ENCODE results near the gene ZFHX3.

The ZFHX3 gene

GRCh38 chr16:72926177-72927070, 121.5 kb downstream of the ZFHX3 start:
- DNase-seq, result no peak

GRCh38 chr16:72925631-72925979, 122.3 kb downstream of the ZFHX3 start:
- no peak for DNase-seq

- no peak for DNase-seq
Measured at GRCh38 chr16:72924927-72925630, 122.8 kb downstream of the ZFHX3 start.

GRCh38 chr16:72924537-72924926, 123.4 kb downstream of the ZFHX3 start:
- no peak for DNase-seq

GRCh38 chr16:72923757-72924156, 124.2 kb downstream of the ZFHX3 start:
- no peak for DNase-seq

- DNase-seq, result no peak
Measured at GRCh38 chr16:72922714-72923113, 125.2 kb downstream of the ZFHX3 start.

- no peak for DNase-seq
Measured at GRCh38 chr16:72921620-72922019, 126.3 kb downstream of the ZFHX3 start.

- DNase-seq, result no peak
Measured at GRCh38 chr16:72921106-72921505, 126.8 kb downstream of the ZFHX3 start.

GRCh38 chr16:72917051-72917450, 130.9 kb downstream of the ZFHX3 start:
- no peak for DNase-seq

- DNase-seq, result no peak
Measured at GRCh38 chr16:72915331-72915730, 132.6 kb downstream of the ZFHX3 start.

GRCh38 chr16:72913551-72913950, 134.4 kb downstream of the ZFHX3 start:
- no peak for DNase-seq

GRCh38 chr16:72911971-72912370, 136.0 kb downstream of the ZFHX3 start:
- DNase-seq, result no peak

- no peak for DNase-seq
Measured at GRCh38 chr16:72910875-72911274, 137.1 kb downstream of the ZFHX3 start.

GRCh38 chr16:72910381-72910780, 137.5 kb downstream of the ZFHX3 start:
- no peak for DNase-seq

GRCh38 chr16:72909196-72909595, 138.7 kb downstream of the ZFHX3 start:
- no peak for DNase-seq

- DNase-seq, result no peak
Measured at GRCh38 chr16:72908362-72909167, 139.4 kb downstream of the ZFHX3 start.

GRCh38 chr16:72905581-72905980, 142.3 kb downstream of the ZFHX3 start:
- no peak for DNase-seq

- DNase-seq, result no peak
Measured at GRCh38 chr16:72903176-72903575, 144.8 kb downstream of the ZFHX3 start.

- no peak for DNase-seq
Measured at GRCh38 chr16:72902206-72902605, 145.7 kb downstream of the ZFHX3 start.

- no peak for DNase-seq
Measured at GRCh38 chr16:72901000-72901627, 146.8 kb downstream of the ZFHX3 start.

GRCh38 chr16:72898216-72898825, 149.6 kb downstream of the ZFHX3 start:
- DNase-seq, result no peak

GRCh38 chr16:72897707-72898106, 150.2 kb downstream of the ZFHX3 start:
- no peak for DNase-seq
